GM21526 (cell line): ENCODE data around the gene PCSK2.

ENCODE experiments used
- ATAC-seq: cut with Tn5 transposase; IDR thresholded peaks from one replicate; pipeline ENCODE4 v1.9.1; 2021; ENCODE audit warnings: moderate library complexity; ENCODE audit not compliant: unreplicated experiment, low FRiP score

Gene PCSK2

DNA sequence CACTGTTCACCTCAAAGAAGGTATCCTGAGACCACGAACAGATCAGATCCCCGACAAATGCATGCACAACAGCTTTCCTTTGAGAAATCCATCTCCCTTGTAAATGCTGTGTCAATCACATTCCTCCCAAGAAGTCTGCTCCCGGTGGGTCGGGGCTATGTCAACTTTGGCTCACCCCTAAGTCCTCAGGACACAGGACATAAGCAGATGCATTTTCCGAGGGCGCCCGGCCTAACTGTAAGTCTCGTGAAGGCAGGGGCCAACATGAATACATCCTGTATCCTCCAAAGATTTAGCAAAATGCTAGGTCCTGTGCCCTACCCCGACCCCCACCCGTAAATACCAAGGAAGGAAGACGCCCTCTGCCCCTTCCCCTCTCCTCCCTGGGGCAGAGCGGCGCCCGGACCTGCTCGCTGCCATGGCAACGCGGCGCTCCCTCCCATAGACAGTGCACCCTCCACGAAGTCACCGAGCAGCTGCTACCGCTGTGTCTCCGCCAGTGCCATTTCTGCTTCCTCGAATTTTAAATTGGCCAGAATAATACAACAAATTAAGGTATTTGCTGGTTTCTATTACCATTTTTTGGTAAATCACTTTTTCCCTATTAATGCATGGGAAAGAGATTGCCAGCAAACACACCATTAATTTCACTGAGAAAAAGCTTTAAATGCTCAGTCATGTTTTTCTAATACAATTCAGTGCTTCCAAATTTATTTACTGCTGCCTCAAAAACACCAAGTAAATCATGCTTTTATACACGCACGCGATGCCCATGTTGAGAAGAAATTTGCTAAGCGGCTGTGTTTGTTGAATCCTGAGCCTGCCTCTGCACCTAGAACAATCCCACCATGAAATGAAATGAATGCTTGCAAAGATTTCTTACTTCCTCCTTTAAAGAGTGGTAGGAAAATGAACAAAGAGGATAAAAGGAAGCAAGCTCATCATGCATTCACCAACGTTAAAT, 100.6 kb downstream of the PCSK2 start:
- no peak for ATAC-seq

DNA sequence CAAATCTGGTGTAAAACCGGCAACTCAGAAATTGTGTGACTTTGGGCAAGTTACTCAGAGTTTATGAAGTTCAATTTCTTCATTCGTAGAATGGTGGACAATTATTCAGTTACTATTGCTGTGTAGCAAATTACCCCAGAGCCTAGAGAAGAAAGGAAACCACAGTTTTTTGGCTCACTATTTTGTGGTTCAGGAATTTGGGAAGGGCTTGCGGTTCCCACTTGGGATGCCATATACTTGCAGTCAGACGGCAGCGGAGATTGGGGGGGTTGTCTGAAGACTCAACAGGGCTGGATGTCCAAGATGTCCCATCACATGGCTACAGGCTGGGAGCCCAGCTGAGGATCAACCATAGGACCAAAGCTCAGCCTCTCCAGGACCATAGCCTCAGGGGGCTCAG, 108.1 kb downstream of the PCSK2 start:
- no peak for ATAC-seq

DNA sequence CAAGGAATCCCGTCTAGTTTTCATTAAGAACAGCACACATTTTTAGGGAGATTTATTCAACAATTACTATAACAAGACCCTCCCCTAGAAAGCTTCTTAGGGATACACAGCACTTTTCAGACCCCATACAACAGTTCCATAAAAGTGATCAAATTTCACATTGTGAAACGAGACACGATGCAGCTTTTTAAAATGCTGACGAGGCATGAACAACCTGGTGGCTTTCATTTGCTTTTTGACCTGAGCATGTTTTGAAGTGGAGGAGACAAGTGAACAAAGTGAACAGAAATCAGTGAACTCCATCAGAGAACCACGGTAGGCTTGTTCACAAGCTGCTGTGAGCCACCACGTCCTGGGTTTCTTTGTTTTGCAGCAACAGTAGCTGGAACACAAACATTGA, 112.2 kb downstream of the PCSK2 start:
- no peak for ATAC-seq

- no peak for ATAC-seq
These were observed 116.3 kb downstream of the PCSK2 start for GRCh38 chr20:17343091-17343490.

GRCh38 chr20:17343656-17344452, 117.0 kb downstream of the PCSK2 start:
- ATAC-seq = no peak

- ATAC-seq = no peak
These were observed 118.0 kb downstream of the PCSK2 start for GRCh38 chr20:17344790-17345189.

- ATAC-seq = no peak
These were observed 118.5 kb downstream of the PCSK2 start for GRCh38 chr20:17345321-17345720.

GRCh38 chr20:17350321-17350720, 123.5 kb downstream of the PCSK2 start:
- ATAC-seq = no peak

DNA sequence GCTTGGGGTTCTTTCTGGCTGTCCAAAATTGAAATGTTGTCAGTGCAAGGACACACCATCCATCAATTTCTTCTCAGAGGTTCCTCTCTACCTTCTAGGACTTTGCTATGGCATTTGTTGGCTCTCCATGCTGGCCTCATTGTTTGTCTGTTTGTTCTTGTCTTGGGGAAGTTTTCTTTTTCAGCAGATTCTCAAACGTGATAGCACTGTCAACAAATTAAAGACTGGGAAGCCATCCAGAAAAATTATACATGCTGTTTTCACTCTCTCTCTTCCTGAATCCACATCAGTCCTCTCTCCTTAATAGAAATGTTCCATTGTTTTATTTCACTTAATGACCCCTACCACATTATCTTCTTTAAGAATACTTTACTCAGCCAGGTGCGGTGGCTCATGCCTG, 130.4 kb downstream of the PCSK2 start:
- ATAC-seq = no peak

- ATAC-seq = no peak
These were observed 132.0 kb downstream of the PCSK2 start for GRCh38 chr20:17358854-17359253.

GRCh38 chr20:17364681-17365080, 137.8 kb downstream of the PCSK2 start:
- no peak for ATAC-seq

DNA sequence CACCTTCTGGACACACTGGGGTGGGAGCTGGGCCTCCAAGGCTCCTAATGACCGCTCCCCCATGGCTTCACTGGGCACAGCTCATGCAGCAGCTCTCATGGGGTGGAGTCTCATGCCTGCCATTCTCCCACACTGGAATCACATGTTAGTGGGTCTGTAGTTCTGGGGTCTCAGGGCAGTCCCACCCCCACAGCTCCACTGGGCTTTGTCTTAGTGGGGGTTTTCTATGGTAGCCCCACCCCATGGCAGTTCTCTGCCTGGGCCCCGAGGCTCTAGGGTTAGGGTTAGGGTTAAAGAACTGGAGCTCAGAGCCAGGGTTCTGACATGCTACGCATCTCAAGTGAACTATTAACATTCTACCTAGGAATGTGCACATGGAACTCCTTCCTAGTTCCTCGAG, 139.0 kb downstream of the PCSK2 start:
- ATAC-seq = no peak

DNA sequence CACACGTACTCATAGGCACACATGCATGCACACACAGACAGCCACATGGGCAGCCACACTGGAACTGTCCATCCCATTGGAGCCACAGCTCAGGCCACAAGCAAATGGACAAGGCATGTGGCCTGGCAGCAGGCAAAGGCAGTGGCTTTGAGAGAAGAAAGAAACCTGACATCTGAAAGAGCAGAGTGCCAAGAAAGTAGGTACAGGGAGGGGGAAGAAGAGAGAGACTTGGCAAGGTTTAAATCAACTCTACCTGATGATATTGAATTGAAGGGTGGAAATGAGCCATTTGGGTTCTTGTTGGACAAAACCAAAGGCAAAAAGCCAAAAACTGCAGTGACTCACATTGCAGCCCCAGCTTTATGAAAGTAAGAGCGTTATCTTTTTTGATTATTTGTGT, 142.7 kb downstream of the PCSK2 start:
- no peak for ATAC-seq

DNA sequence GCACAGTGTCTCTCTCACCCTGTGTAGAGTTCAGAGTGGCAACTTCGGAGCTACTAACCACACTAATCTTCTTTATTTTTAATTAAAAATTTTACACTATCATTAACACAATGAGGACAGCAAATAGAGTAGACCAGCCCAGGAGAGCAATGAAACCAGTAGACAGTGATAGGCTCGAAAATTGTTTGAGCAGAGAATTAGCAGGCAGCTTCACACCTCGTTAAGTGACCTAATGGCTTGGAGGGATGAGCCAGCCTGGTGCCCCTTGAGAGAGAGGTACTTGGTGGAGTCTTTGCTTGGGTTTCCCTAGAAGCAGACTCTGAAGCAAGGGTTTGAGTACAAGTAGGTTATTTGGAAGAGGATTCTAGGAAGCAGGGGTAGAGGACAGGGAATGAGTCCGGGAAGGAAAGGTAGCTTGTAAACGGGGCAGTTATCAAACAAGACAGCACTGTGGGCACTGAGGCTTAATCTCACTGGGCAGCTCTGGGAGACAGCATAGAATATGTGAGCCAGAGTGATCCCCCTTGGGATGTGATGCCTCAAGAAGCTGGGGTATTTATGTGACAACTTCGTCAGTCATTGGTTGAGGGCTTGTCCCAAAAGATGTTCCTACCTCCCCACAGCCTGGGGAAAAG, 146.1 kb downstream of the PCSK2 start:
- no peak for ATAC-seq

GRCh38 chr20:17374086-17374485, 147.2 kb downstream of the PCSK2 start:
- ATAC-seq = no peak

DNA sequence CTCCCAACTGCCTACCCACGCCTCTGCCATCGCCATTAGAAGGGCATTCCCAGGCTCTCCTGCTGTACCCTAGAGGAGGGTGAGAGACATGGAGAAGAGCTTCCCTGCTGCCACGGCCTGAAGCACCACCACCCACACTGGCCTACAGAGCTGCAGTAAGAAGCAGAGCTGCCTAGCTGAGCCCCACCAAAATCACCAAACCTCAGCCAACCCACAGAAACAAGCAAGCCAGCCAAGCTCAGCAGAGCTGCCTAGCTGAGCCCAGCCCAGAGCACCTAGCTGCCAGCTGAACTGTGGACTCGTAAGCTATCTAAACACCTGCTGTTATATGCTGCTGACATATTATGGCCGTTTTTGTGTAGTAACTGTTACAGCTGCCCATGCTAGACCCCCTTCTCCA, 149.2 kb downstream of the PCSK2 start:
- ATAC-seq = no peak

GRCh38 chr20:17377231-17377630, 150.4 kb downstream of the PCSK2 start:
- no peak for ATAC-seq

DNA sequence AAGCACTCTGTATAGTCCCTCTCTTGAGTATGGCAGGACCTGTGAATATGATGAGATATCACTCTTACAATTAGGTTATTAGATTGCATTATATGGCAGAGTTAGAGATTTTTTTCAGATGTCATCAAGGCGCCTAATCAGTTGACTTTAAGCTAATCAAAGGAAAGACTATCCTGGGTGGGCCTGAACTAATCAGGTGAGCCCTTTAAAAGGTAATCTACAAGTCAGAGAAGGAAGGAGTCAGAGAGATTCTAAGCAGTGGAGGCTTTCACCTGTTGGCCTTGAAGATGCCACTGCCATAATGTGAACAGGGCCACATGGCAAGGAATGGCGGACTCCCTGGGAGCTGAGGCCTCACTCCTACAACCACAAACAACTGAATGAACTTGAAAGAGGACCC, 152.8 kb downstream of the PCSK2 start:
- no peak for ATAC-seq

DNA sequence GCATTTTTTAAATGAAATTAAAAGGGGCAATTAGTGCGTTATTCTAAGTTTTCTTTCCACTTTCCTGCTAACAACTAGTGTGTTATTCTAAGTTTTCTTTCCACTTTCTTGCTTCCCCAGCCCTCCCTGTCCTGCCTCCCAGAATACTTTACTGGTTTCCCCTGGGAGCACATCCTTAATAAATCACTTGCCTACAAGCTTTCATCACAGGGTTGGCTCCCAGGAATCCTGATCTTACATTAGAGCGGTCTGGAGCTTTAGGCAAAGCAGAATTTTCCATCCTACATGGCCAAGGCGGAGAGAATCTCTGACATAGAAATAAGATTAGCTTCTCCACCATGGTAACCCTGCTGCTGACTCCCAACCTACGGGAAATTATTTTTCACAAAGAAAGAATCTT, 154.0 kb downstream of the PCSK2 start:
- ATAC-seq = no peak

DNA sequence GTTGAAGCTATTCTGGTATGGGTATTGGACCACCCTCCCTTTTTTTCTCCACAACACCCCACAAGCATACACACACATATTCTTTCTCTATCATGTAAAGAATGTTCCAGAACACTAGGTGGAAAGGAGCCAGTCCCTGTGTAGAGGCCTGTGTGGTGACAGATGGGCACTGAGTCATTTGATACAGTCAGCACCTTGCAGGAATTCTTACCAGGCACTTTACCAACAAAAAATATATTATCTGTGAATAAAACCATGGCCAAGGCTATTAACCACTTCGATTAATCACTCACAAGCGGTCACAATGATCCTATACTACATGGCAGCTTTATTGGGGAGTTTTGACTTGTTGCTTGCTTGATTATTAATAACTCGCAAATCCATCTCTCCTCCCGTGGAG, 154.9 kb downstream of the PCSK2 start:
- no peak for ATAC-seq

- no peak for ATAC-seq
These were observed 159.0 kb downstream of the PCSK2 start for GRCh38 chr20:17385798-17386197.
